ENCODE data around the gene FHL3. TPM values are rescaled to one million over a fixed set of nuclear protein-coding genes. Genes with fewer than 3 reads are reported as not detected.

Gene FHL3
- total and polyA plus RNA-seq, 2 of the 8 experiments (the other 6 are each of a cell fraction or from before 2014, with no cell fraction given): 14.3 to 35.6 TPM

- TF ChIP-seq BACH1 (IDR thresholded peaks at IDR 0.05; ENCODE audit: low read length): no peak
Measured at GRCh38 chr1:38030596-38031512, 25.5 kb upstream of the FHL3 start (continued).
